SH-SY5Y (cell line): ENCODE measurements around the gene CECR2.

Experiments
- GATA2 ChIP-seq: IDR thresholded peaks from 2 replicates; pipeline ENCODE4 v1.6.1; 2011; ENCODE audit warnings: mild to moderate bottlenecking, low read depth, low read length
- GATA3 ChIP-seq: IDR thresholded peaks from 2 replicates; pipeline ENCODE4 v1.6.1; 2011; ENCODE audit warnings: low read depth, mild to moderate bottlenecking, low read length, moderate library complexity

DNA sequence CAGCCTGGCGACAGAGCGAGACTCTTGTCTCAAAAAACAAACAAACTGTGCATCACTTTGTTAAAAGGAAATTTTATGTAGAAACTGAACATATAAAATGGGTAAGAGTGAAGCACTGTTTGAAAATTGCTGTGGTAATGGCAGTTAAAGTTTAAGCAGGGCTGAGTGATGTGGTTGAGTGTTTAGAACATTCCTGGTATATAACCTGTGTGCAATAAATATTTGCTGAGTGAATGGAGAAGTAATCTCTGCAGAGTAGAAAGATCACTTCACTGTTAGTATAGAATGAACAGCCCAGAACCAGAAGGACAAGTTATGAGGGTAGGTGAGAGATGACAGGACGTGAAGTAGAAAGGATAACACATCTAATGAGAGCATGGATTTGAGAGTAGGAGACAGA, 27.3 kb downstream of the CECR2 start:
- TF ChIP-seq GATA3: no peak
- no peak for TF ChIP-seq GATA2
